K562 (cell line): ENCODE measurements around the gene TANC1. TPM values are rescaled to one million over a fixed set of nuclear protein-coding genes. Genes with fewer than 3 reads are reported as not detected.
A peak's percentile ranks its signal among the peaks of the same experiment; 100 is the strongest.

ENCODE experiments used
- BCL6 ChIP-seq: fragments of 250-450 bp; sonication (Bioruptor Pico); IDR thresholded peaks from 2 replicates; pipeline ENCODE4 v1.4.0; 2020
- ERF ChIP-seq: fragments of 450-650 bp; formaldehyde crosslinking; IDR thresholded peaks from 2 replicates; pipeline ENCODE4 v1.4.0; 2020; ENCODE audit warnings: mild to moderate bottlenecking, mixed read lengths
- MTA2 ChIP-seq: fragments of 450-650 bp; IDR thresholded peaks from 2 replicates; pipeline ENCODE4 v1.6.1; 2016; ENCODE audit warnings: low read depth
- NEUROD1 ChIP-seq: fragments of 150-350 bp; IDR thresholded peaks from 2 replicates; pipeline ENCODE4 v1.6.1; 2014; ENCODE audit warnings: borderline replicate concordance, low read length, low read depth; ENCODE audit not compliant: partially characterized antibody
- NFE2L1 ChIP-seq: fragments of 450-650 bp; IDR thresholded peaks from 2 replicates; pipeline ENCODE4 v1.6.1; 2016; ENCODE audit warnings: missing genetic modification characterization, low read depth, mild to moderate bottlenecking, missing compliant biosample characterization, moderate library complexity, borderline replicate concordance
- SMARCA4 ChIP-seq: fragments of 450-650 bp; IDR thresholded peaks from 2 replicates; pipeline ENCODE4 v1.6.1; 2016
- SP2 ChIP-seq: IDR thresholded peaks from 2 replicates; pipeline ENCODE4 v1.6.1; 2011; ENCODE audit warnings: mild to moderate bottlenecking, low read depth, low read length, moderate library complexity; ENCODE audit not compliant: poor library complexity, severe bottlenecking; ENCODE audit errors: extremely low read depth
- TEAD1 ChIP-seq, 2 experiments: fragments of 450-650 bp in 1 of 2; sonication (generic) in 1 of 2; formaldehyde crosslinking; IDR thresholded peaks; 2 replicates each; pipeline versions ENCODE4 v1.4.0 to v1.8.0; 2020 to 2022; ENCODE audit warnings: mild to moderate bottlenecking in 2 of 2, missing genetic modification reagents in 1 of 2
- TSC22D4 ChIP-seq: fragments of 450-650 bp; IDR thresholded peaks from 2 replicates; pipeline ENCODE4 v1.6.1; 2016; ENCODE audit warnings: missing genetic modification characterization, missing biosample characterization, control low read depth
- YY1 ChIP-seq, 3 experiments: IDR thresholded peaks; 2 replicates each; pipeline ENCODE4 v1.6.1; 2011; ENCODE audit warnings: low read length in 2 of 3, mild to moderate bottlenecking in 2 of 3, moderate library complexity in 2 of 3, borderline replicate concordance in 1 of 3, control low read depth in 1 of 3, low read depth in 1 of 3; ENCODE audit not compliant: insufficient read depth in 3 of 3, insufficient replicate concordance in 2 of 3, control insufficient read depth in 1 of 3, insufficient read length in 1 of 3; ENCODE audit errors: extremely low read depth in 1 of 3
- ZNF347 ChIP-seq: fragments of 450-650 bp; formaldehyde crosslinking; IDR thresholded peaks from 2 replicates; pipeline ENCODE4 v1.4.0; 2020; ENCODE audit warnings: low read depth, mild to moderate bottlenecking, moderate library complexity
- polyA plus RNA-seq, 8 experiments: library from polyadenylated mRNA; depleted of rRNA in 4 of 8; stranded (reverse) in 5 of 8; unstranded in 3 of 8; fragments of >200 nt; fragmentation: Nextera tagmentation in 2 of 8; fragmentation: Illumina TruSeq in 1 of 8; extraction: Ambion mirVana in 2 of 8; extraction: Trizol in 1 of 8; gene quantifications; 2 replicates each; pipeline versions ENCODE4 v1.2.1 to v1.2.3, GENCODE V29; 2011 to 2014; ENCODE audit warnings: inconsistent platforms in 1 of 8, missing spikeins in 1 of 8
- total RNA-seq, 7 experiments: library from RNA; depleted of rRNA in 6 of 7; stranded (reverse); fragments of >200 nt in 6 of 7; fragmentation: Illumina TruSeq in 2 of 7; extraction: Trizol in 2 of 7; gene quantifications; 2 replicates each; pipeline versions ENCODE4 v1.2.1 to v1.2.3, GENCODE V29; 2011 to 2021; ENCODE audit warnings: low replicate concordance in 1 of 7
- TF ChIP-seq, protein P1 (sequence below): sonication (generic); IDR thresholded peaks from 2 replicates; pipeline ENCODE4 v1.6.1; 2016
- TF ChIP-seq, protein P2 (sequence below), 2 experiments: fragments of 450-650 bp; IDR thresholded peaks; 2 replicates each; pipeline ENCODE4 v1.6.1; 2016; ENCODE audit warnings: mild to moderate bottlenecking in 2 of 2, borderline replicate concordance in 1 of 2, low read depth in 1 of 2, moderate library complexity in 1 of 2
- TF ChIP-seq, protein P3 (sequence below), 2 experiments: fragments of 450-650 bp; IDR thresholded peaks; 2 replicates each; pipeline ENCODE4 v1.6.1; 2016
- TF ChIP-seq, protein P4 (sequence below): fragments of 450-650 bp; IDR thresholded peaks from 2 replicates; pipeline ENCODE4 v1.6.1; 2017; ENCODE audit warnings: mild to moderate bottlenecking, moderate library complexity

Gene TANC1
- total and polyA plus RNA-seq, 9 of the 15 experiments (the other 6 are each of a cell fraction or from before 2014, with no cell fraction given), result under 0.01 to 0.20 (median 0.07) TPM; not detected in 1

- peak; percentile 89 for TF ChIP-seq ERF
- peak; percentile 92 for TF ChIP-seq SMARCA4
- TF ChIP-seq TSC22D4, result no peak
- TF ChIP-seq, protein P1, sequence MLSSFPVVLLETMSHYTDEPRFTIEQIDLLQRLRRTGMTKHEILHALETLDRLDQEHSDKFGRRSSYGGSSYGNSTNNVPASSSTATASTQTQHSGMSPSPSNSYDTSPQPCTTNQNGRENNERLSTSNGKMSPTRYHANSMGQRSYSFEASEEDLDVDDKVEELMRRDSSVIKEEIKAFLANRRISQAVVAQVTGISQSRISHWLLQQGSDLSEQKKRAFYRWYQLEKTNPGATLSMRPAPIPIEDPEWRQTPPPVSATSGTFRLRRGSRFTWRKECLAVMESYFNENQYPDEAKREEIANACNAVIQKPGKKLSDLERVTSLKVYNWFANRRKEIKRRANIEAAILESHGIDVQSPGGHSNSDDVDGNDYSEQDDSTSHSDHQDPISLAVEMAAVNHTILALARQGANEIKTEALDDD, result peak; percentile 50; the same call in 1 of the 2 replicates
- TF ChIP-seq BCL6 (CRISPR knock-in tag), result peak; percentile 61; the same call in 1 of the 2 replicates
- no peak for TF ChIP-seq NFE2L1 (tag)
- TF ChIP-seq, protein P2, sequence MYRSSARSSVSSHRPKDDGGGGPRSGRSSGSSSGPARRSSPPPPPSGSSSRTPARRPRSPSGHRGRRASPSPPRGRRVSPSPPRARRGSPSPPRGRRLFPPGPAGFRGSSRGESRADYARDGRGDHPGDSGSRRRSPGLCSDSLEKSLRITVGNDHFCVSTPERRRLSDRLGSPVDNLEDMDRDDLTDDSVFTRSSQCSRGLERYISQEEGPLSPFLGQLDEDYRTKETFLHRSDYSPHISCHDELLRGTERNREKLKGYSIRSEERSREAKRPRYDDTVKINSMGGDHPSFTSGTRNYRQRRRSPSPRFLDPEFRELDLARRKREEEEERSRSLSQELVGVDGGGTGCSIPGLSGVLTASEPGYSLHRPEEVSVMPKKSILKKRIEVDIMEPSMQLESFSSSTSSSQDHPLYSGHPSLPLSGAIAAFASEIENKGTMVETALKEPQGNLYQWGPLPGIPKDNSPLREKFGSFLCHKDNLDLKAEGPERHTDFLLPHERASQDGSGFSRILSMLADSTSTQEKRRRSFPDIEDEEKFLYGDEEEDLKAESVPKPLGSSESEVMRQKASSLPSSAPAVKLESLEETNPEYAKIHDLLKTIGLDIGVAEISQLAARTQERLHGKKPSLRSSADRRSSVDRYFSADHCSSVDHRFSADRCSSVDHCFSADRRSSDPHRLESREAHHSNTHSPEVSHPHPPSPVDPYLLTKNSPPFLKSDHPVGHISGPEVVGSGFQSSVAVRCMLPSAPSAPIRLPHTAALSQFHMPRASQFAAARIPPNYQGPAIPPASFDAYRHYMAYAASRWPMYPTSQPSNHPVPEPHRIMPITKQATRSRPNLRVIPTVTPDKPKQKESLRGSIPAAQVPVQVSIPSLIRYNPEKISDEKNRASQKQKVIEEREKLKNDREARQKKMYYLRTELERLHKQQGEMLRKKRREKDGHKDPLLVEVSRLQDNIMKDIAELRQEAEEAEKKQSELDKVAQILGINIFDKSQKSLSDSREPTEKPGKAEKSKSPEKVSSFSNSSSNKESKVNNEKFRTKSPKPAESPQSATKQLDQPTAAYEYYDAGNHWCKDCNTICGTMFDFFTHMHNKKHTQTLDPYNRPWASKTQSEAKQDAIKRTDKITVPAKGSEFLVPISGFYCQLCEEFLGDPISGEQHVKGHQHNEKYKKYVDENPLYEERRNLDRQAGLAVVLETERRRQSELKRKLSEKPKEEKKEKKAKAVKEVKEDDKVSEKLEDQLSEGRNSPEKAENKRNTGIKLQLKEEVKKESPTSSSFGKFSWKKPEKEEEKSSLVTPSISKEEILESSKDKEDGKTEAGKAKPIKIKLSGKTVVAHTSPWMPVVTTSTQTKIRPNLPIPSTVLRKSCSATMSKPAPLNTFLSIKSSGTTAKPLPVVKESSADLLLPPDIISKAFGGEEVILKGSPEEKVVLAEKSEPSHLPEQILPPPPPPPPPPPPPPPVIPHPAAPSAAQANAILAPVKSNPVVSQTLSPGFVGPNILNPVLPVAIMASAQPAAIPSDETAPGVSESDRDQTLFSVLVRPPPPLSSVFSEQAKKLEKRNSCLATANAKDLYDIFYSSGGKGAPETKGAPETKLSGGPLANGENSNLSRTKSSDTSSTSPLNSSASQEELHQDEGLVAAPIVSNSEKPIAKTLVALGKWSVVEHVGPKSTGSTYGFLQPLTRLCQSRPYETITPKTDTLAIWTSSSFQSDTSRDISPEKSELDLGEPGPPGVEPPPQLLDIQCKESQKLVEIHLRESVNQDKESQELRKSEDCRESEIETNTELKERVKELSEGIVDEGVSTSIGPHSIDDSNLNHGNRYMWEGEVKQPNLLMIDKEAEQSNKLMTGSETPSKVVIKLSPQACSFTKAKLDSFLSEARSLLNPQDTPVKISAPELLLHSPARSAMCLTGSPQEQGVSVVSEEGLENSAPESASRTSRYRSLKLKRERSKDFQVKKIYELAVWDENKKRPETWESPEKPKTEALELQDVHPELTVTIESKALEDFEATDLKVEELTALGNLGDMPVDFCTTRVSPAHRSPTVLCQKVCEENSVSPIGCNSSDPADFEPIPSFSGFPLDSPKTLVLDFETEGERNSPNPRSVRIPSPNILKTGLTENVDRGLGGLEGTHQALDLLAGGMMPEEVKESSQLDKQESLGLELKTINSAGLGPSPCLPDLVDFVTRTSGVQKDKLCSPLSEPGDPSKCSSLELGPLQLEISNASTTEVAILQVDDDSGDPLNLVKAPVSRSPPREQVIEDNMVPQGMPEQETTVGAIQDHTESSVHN (IDR thresholded peaks at IDR 0.05; ENCODE audit: borderline replicate concordance in 1 of 2, low read depth in 1 of 2), result 0 out of 4 replicates have a peak, but pooled peaks of 1 of the 2 experiments have one; percentile 39
- TF ChIP-seq MTA2, result peak; percentile 87
- TF ChIP-seq TEAD1 (CRISPR knock-in tag; IDR thresholded peaks at IDR 0.05), result peak in 1 of 2 experiments; percentile 87; a peak in 2 of 4 replicates
- no peak for TF ChIP-seq SP2
- TF ChIP-seq ZNF347 (CRISPR knock-in tag), result no peak
- TF ChIP-seq YY1 (IDR thresholded peaks at IDR 0.05; ENCODE audit: borderline replicate concordance in 1 of 3, control insufficient read depth in 1 of 3, extremely low read depth in 1 of 3, insufficient read depth in 3 of 3, insufficient read length in 1 of 3, insufficient replicate concordance in 2 of 3, low read depth in 1 of 3, low read length in 2 of 3), result no peak
- TF ChIP-seq, protein P3, sequence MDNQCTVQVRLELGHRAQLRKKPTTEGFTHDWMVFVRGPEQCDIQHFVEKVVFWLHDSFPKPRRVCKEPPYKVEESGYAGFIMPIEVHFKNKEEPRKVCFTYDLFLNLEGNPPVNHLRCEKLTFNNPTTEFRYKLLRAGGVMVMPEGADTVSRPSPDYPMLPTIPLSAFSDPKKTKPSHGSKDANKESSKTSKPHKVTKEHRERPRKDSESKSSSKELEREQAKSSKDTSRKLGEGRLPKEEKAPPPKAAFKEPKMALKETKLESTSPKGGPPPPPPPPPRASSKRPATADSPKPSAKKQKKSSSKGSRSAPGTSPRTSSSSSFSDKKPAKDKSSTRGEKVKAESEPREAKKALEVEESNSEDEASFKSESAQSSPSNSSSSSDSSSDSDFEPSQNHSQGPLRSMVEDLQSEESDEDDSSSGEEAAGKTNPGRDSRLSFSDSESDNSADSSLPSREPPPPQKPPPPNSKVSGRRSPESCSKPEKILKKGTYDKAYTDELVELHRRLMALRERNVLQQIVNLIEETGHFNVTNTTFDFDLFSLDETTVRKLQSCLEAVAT (IDR thresholded peaks at IDR 0.05), result peak in 1 of 2 experiments; percentile 97; a peak in 2 of 4 replicates
- TF ChIP-seq, protein P4, sequence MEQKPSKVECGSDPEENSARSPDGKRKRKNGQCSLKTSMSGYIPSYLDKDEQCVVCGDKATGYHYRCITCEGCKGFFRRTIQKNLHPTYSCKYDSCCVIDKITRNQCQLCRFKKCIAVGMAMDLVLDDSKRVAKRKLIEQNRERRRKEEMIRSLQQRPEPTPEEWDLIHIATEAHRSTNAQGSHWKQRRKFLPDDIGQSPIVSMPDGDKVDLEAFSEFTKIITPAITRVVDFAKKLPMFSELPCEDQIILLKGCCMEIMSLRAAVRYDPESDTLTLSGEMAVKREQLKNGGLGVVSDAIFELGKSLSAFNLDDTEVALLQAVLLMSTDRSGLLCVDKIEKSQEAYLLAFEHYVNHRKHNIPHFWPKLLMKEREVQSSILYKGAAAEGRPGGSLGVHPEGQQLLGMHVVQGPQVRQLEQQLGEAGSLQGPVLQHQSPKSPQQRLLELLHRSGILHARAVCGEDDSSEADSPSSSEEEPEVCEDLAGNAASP, result no peak
- peak; percentile 42 for TF ChIP-seq NEUROD1
These were observed 161.9 kb downstream of the TANC1 start (continued) for GRCh38 chr2:159130302-159130701.
